GM19395 (cell line): ENCODE data around the gene RGS12.

Source experiments
- ATAC-seq: cut with Tn5 transposase; IDR thresholded peaks from one replicate; pipeline ENCODE4 v1.9.1; 2021; ENCODE audit warnings: mild to moderate bottlenecking, moderate library complexity; ENCODE audit not compliant: unreplicated experiment

Gene RGS12

GRCh38 chr4:3307891-3308575 lies 15.2 kb downstream of the RGS12 start:
- no peak for ATAC-seq

- ATAC-seq = no peak
Measured at GRCh38 chr4:3308691-3309090, 15.9 kb downstream of the RGS12 start.

- ATAC-seq = no peak
Measured at GRCh38 chr4:3310301-3311094, 17.7 kb downstream of the RGS12 start.

- no peak for ATAC-seq
Measured at GRCh38 chr4:3311095-3311372, 18.2 kb downstream of the RGS12 start.

- no peak for ATAC-seq
Measured at GRCh38 chr4:3311489-3312171, 18.8 kb downstream of the RGS12 start.

- no peak for ATAC-seq
Measured at GRCh38 chr4:3312362-3312761, 19.5 kb downstream of the RGS12 start.

GRCh38 chr4:3313139-3313538 lies 20.3 kb downstream of the RGS12 start:
- no peak for ATAC-seq

- no peak for ATAC-seq
Measured at GRCh38 chr4:3313556-3314228, 20.9 kb downstream of the RGS12 start.

- ATAC-seq = no peak
Measured at GRCh38 chr4:3314706-3315260, 22.0 kb downstream of the RGS12 start.

GRCh38 chr4:3315566-3315965 lies 22.7 kb downstream of the RGS12 start:
- no peak for ATAC-seq

GRCh38 chr4:3316146-3316545 lies 23.3 kb downstream of the RGS12 start:
- no peak for ATAC-seq

GRCh38 chr4:3317011-3317655 lies 24.3 kb downstream of the RGS12 start:
- no peak for ATAC-seq

- no peak for ATAC-seq
Measured at GRCh38 chr4:3317656-3318211, 24.9 kb downstream of the RGS12 start.

- ATAC-seq = no peak
Measured at GRCh38 chr4:3318561-3319021, 25.8 kb downstream of the RGS12 start.

- no peak for ATAC-seq
Measured at GRCh38 chr4:3320361-3321023, 27.7 kb downstream of the RGS12 start.

- no peak for ATAC-seq
Measured at GRCh38 chr4:3321295-3321889, 28.6 kb downstream of the RGS12 start.

- no peak for ATAC-seq
Measured at GRCh38 chr4:3322059-3322550, 29.3 kb downstream of the RGS12 start.

GRCh38 chr4:3323071-3323481 lies 30.3 kb downstream of the RGS12 start:
- no peak for ATAC-seq
